H9 (cell line): ENCODE measurements around the gene NOL11. TPM values are rescaled to one million over a fixed set of nuclear protein-coding genes. Genes with fewer than 3 reads are reported as not detected.

Experiments used
- DNase-seq: peaks from one replicate; pipeline ENCODE4 v3.0.0-alpha.2; 2017
- H2AFZ ChIP-seq: one replicate; pipeline ENCODE4 v1.6.1; 2013; ENCODE audit warnings: mild to moderate bottlenecking, low read length, control low read depth, moderate library complexity
- H2AK5ac ChIP-seq: 2 replicates; pipeline ENCODE4 v1.6.1; 2013; ENCODE audit warnings: low read length, control low read depth, mixed read lengths; ENCODE audit not compliant: insufficient read length
- H2BK120ac ChIP-seq: one replicate; pipeline ENCODE4 v1.6.1; 2013; ENCODE audit warnings: low read depth, mild to moderate bottlenecking, low read length, control low read depth, inconsistent platforms; ENCODE audit not compliant: poor library complexity, severe bottlenecking
- H2BK12ac ChIP-seq: 2 replicates; pipeline ENCODE4 v1.6.1; 2013; ENCODE audit warnings: low read length, control low read depth, mixed read lengths, low read depth; ENCODE audit not compliant: insufficient read length
- H2BK15ac ChIP-seq: 2 replicates; pipeline ENCODE4 v1.6.1; 2013; ENCODE audit warnings: low read depth, low read length, control low read depth
- H2BK20ac ChIP-seq: one replicate; pipeline ENCODE4 v1.6.1; 2013; ENCODE audit warnings: low read depth, mild to moderate bottlenecking, low read length, control low read depth, inconsistent platforms; ENCODE audit not compliant: poor library complexity, severe bottlenecking
- H2BK5ac ChIP-seq: 2 replicates; pipeline ENCODE4 v1.6.1; 2013; ENCODE audit warnings: low read length, control low read depth, mixed read lengths; ENCODE audit not compliant: insufficient read length
- H3K14ac ChIP-seq: 2 replicates; pipeline ENCODE4 v1.6.1; 2013; ENCODE audit warnings: low read length, control low read depth; ENCODE audit not compliant: insufficient read depth
- H3K18ac ChIP-seq: 2 replicates; pipeline ENCODE4 v1.6.1; 2013; ENCODE audit warnings: low read depth, mild to moderate bottlenecking, mixed read lengths, low read length, control low read depth; ENCODE audit not compliant: insufficient read length
- H3K23ac ChIP-seq: 2 replicates; pipeline ENCODE4 v1.6.1; 2013; ENCODE audit warnings: low read length, control low read depth, mixed read lengths, low read depth; ENCODE audit not compliant: insufficient read length
- H3K23me2 ChIP-seq: 2 replicates; pipeline ENCODE4 v1.6.1; 2013; ENCODE audit warnings: low read depth, mild to moderate bottlenecking, mixed read lengths, low read length, control low read depth; ENCODE audit not compliant: insufficient read length, poor library complexity, severe bottlenecking
- H3K27ac ChIP-seq: 2 replicates; pipeline ENCODE4 v1.5.1; 2013; ENCODE audit warnings: low read length, control low read depth, mixed read lengths, low read depth; ENCODE audit not compliant: insufficient read length
- H3K27me3 ChIP-seq: 2 replicates; pipeline ENCODE4 v1.6.1; 2013; ENCODE audit warnings: low read length, control low read depth, inconsistent platforms; ENCODE audit not compliant: insufficient read depth
- H3K4ac ChIP-seq: 2 replicates; pipeline ENCODE4 v1.6.1; 2013; ENCODE audit warnings: low read depth, mild to moderate bottlenecking, control low read depth, inconsistent platforms, low read length, moderate library complexity
- H3K4me1 ChIP-seq: 2 replicates; pipeline ENCODE4 v1.6.1; 2013; ENCODE audit warnings: low read length, control low read depth, inconsistent platforms; ENCODE audit not compliant: insufficient read depth
- H3K4me2 ChIP-seq: 2 replicates; pipeline ENCODE4 v1.6.1; 2013; ENCODE audit warnings: low read length, control low read depth, mixed read lengths; ENCODE audit not compliant: insufficient read length, insufficient read depth
- H3K56ac ChIP-seq: 2 replicates; pipeline ENCODE4 v1.6.1; 2013; ENCODE audit warnings: low read depth, mild to moderate bottlenecking, mixed read lengths, low read length, control low read depth; ENCODE audit not compliant: insufficient read length
- H3K79me1 ChIP-seq: 2 replicates; pipeline ENCODE4 v1.6.1; 2013; ENCODE audit warnings: low read depth, mild to moderate bottlenecking, moderate library complexity, low read length, control low read depth, inconsistent platforms; ENCODE audit not compliant: insufficient read depth, poor library complexity, severe bottlenecking
- H3K79me2 ChIP-seq: 2 replicates; pipeline ENCODE4 v1.6.1; 2013; ENCODE audit warnings: low read length, control low read depth, inconsistent platforms; ENCODE audit not compliant: insufficient read depth
- H3K9ac ChIP-seq: 2 replicates; pipeline ENCODE4 v1.6.1; 2013; ENCODE audit warnings: low read length, control low read depth, mixed read lengths; ENCODE audit not compliant: insufficient read length; ENCODE audit errors: extremely low read depth
- H3K9me3 ChIP-seq: one replicate; pipeline ENCODE4 v1.6.1; 2013; ENCODE audit warnings: low read depth, low read length, inconsistent platforms; ENCODE audit not compliant: control insufficient read depth
- H3T11ph ChIP-seq: one replicate; pipeline ENCODE4 v1.6.1; 2013; ENCODE audit warnings: mild to moderate bottlenecking, low read length, control low read depth, inconsistent platforms
- H4K20me1 ChIP-seq: one replicate; pipeline ENCODE4 v1.6.1; 2013; ENCODE audit not compliant: control insufficient read depth, insufficient read length, insufficient read depth
- H4K5ac ChIP-seq: 2 replicates; pipeline ENCODE4 v1.6.1; 2013; ENCODE audit warnings: low read depth, mild to moderate bottlenecking, mixed read lengths, low read length, control low read depth; ENCODE audit not compliant: insufficient read length
- H4K8ac ChIP-seq: replicated peaks from 2 replicates; pipeline ENCODE4 v1.6.1; 2013; ENCODE audit warnings: low read length, control low read depth, mixed read lengths, low read depth; ENCODE audit not compliant: insufficient read length
- H4K91ac ChIP-seq: 2 replicates; pipeline ENCODE4 v1.6.1; 2013; ENCODE audit warnings: low read depth, mild to moderate bottlenecking, moderate library complexity, mixed read lengths, low read length, control low read depth; ENCODE audit not compliant: insufficient read length
- H3K27ac Mint-ChIP-seq, 3 experiments: 2 replicates in 2 of 3; 3 replicates in 1 of 3; pipeline ENCODE4 v1.8.0; 2020 to 2021; ENCODE audit warnings: mixed read lengths in 3 of 3, mild to moderate bottlenecking in 1 of 3, moderate library complexity in 1 of 3
- H3K27me3 Mint-ChIP-seq: 2 replicates; pipeline ENCODE4 v1.8.0; 2021; ENCODE audit warnings: low read depth, mild to moderate bottlenecking, moderate library complexity, mixed read lengths
- H3K36me3 Mint-ChIP-seq, 3 experiments: 2 replicates in 2 of 3; 3 replicates in 1 of 3; pipeline ENCODE4 v1.8.0; 2020 to 2021; ENCODE audit warnings: low read depth in 3 of 3, mixed read lengths in 3 of 3; ENCODE audit not compliant: insufficient read depth in 1 of 3
- H3K4me1 Mint-ChIP-seq, 2 experiments: 2 replicates each; pipeline ENCODE4 v1.8.0; 2020; ENCODE audit warnings: mixed read lengths in 2 of 2
- H3K4me3 Mint-ChIP-seq, 2 experiments: 2 replicates in 1 of 2; 3 replicates in 1 of 2; pipeline ENCODE4 v1.8.0; 2020 to 2021; ENCODE audit warnings: mild to moderate bottlenecking in 2 of 2, mixed read lengths in 2 of 2, moderate library complexity in 1 of 2
- H3K9me3 Mint-ChIP-seq, 2 experiments: 2 replicates in 1 of 2; 3 replicates in 1 of 2; pipeline ENCODE4 v1.8.0; 2020; ENCODE audit warnings: mild to moderate bottlenecking in 2 of 2, mixed read lengths in 2 of 2, moderate library complexity in 1 of 2
- CTCF ChIP-seq: fragments of 200-600 bp; sonication (generic); conservative IDR thresholded peaks from 3 replicates; pipeline ENCODE4 v1.8.0; 2021; ENCODE audit warnings: antibody characterized with exemption, mild to moderate bottlenecking
- WGBS: extraction: QIAGEN DNeasy Blood & Tissue Kit; methylation state at CpG from one replicate; pipeline ENCODE4 v1.1.7; 2013; ENCODE audit warnings: missing lambda C conversion rate, low lambda C conversion rate, mixed read lengths; ENCODE audit not compliant: insufficient read length; ENCODE audit errors: extremely low coverage; 5-methylcytosine and 5-hydroxymethylcytosine counted together
- total RNA-seq: library from RNA; stranded (reverse); gene quantifications from 2 replicates; pipeline ENCODE4 v1.2.1, GENCODE V29; 2021

NOL11 gene
- total RNA-seq, 1 experiment from 2014 or later = 114 TPM

GRCh38 chr17:67772679-67773078 is 54.9 kb downstream of the NOL11 start:
- Histone ChIP-seq H3K23ac (no peak overlapping the region), H3K27me3 (no peaks in the 10 kb centered on the region), H2BK12ac (no peak overlapping the region), H3K18ac (no peak overlapping the region), H2BK15ac (no peak overlapping the region), H2BK20ac (no peak overlapping the region), H3K23me2 (no peaks in the 10 kb centered on the region), H4K8ac (no peak overlapping the region), H4K5ac (no peak overlapping the region), H2AFZ (no peak overlapping the region), H3K79me2 (no peaks in the 10 kb centered on the region), H3T11ph (no peak overlapping the region), H2BK5ac (no peak overlapping the region), H4K91ac (no peak overlapping the region), H3K9me3 (no peaks in the 10 kb centered on the region), H3K4ac (no peak overlapping the region), H4K20me1 (no peaks in the 10 kb centered on the region), H3K9ac (no peak overlapping the region), H2AK5ac (no peak overlapping the region), H3K4me2 (no peak overlapping the region), H3K27ac (no peak overlapping the region), H2BK120ac (no peak overlapping the region), H3K14ac (no peak overlapping the region), H3K56ac (no peak overlapping the region), H3K79me1 (no peaks in the 10 kb centered on the region), H3K4me1 (no peaks in the 10 kb centered on the region; the same call in 1 of the 2 replicates)
- no CpG with 5 or more reads among the region's 7 CpGs for WGBS
- Mint-ChIP-seq H3K36me3 (no peaks in the 10 kb centered on the region; a peak in 1 of 7 replicates), H3K27me3 (no peaks in the 10 kb centered on the region), H3K4me3 (no peak overlapping the region), H3K4me1 (peaks cover 5 to 10% of the 10 kb centered on the region in 2 experiments), H3K27ac (no peak overlapping the region; a peak in 1 of 7 replicates), H3K9me3 (no peaks in the 10 kb centered on the region)
- no peak for DNase-seq
- no peak for TF ChIP-seq CTCF
